Sciatic nerve (tissue), 2 donors: ENCODE measurements around the gene ZRANB1. TPM values are rescaled to one million over a fixed set of nuclear protein-coding genes. Genes with fewer than 3 reads are reported as not detected.
"Not testable (repeated sequence)": the region's sequence is repeated elsewhere in the genome, so short reads cannot be mapped to it uniquely, and the experiment has no call there.

ENCODE experiments used
- ATAC-seq: fragments of 200-7000 bp; cut with Tn5 transposase; one replicate; pipeline ENCODE4 v1.9.1; 2020; ENCODE audit warnings: mild to moderate bottlenecking, moderate library complexity
- DNase-seq: peaks from one replicate; pipeline ENCODE4 v3.0.0-alpha.2; 2020; ENCODE audit warnings: low spot score
- intact Hi-C: fragments of 100-400 bp; cut with DNase I; formaldehyde crosslinking; loops from one replicate; pipeline ENCODE4 v1.14.2; 2022
- total RNA-seq: library from RNA; stranded (reverse); fragmentation: NEBNext Ultra II Directional; extraction: Animal tissue kit (Norgen Biotek cat#: 25700); gene quantifications from one replicate; pipeline ENCODE4 v1.2.1, GENCODE V29; 2021
- donor health status: DM: no; HTN: no; CAD: no.
- donor health status: DM: no; HTN: no; CAD: no.

ZRANB1 gene
- total RNA-seq, result 27.6 TPM

DNA sequence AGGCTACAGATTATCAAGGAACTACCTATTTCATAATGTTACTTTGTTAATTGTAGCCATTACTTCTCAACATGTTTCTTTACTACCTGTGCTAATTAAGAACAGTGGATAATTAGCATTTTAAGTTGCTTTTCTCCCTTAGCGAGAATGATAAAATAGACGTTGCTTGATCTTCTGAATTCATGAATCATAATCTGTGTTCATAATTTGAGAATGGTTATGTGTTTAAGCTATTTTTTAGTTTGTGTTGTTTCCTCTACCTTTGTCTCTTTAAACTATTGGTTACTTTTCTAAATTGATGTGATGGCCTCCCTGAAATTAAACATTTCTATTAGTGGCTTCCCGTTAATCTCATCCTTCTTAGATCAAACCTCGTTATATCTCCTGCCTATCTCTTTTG is at the start of gene ZRANB1:
Gene ZRANB1 (plus strand): TSS at position 301 of the 400 bp plus-strand sequence. CDS start 371 bp downstream, outside the sequence.
- no peak for DNase-seq

DNA sequence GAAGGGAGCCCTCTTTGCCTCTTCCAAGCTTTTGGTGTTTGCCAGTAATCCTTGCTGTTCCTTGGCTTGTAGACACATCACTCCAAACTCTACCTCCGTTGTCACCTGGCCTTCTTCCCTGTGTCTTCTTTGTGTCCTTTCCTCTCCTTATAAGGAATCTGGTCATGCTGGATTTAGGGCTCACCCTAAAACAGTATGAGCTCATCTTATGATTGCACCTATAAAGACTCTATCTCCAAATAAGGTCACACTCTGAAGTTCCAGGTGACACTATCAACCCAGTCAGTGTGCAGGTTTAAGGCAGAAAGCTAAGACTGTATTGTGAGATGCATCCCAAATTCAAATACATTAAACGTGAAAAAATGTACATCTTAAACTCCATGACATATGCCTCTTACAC is 49.0 kb upstream of the ZRANB1 start:
- intact Hi-C loops, result no loop called here
- ATAC-seq, result no peak
- DNase-seq, result no peak

More for the DNA sequence above, at the start of gene ZRANB1:
- no peak for ATAC-seq
- intact Hi-C loops, result no loop called here

DNA sequence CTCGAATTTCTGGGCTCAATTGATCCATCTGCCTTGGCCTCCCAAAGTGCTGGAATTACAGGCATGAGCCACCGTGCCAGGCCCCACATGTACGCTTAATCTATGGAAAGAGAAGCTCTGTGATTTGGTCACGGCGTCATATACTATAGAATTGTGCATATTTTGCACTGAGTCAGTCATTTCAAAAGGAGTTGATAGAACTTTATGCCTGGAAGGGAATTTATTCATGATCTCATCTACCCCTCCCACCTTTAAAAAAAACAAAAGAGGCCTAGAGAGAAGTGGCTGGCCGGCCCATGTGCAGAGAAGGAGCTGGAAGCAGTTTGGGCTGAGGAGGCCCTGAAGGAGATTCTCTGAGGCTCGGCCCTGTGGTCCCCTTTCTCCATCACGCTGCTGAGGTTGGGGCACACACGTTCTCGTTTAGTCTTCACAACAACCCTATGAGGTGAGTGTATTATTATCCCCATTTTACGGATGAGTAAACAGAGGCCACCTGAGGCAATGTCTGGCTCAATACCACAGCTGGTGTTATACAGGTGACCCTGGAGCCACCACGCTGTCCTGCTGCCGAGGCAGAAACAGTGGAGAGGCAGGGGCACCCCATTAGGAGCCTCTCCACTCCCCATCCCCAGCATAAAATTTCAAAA is 47.2 kb upstream of the ZRANB1 start:
- DNase-seq (no peak), ATAC-seq (no peak)
- intact Hi-C loops, result no loop called here

DNA sequence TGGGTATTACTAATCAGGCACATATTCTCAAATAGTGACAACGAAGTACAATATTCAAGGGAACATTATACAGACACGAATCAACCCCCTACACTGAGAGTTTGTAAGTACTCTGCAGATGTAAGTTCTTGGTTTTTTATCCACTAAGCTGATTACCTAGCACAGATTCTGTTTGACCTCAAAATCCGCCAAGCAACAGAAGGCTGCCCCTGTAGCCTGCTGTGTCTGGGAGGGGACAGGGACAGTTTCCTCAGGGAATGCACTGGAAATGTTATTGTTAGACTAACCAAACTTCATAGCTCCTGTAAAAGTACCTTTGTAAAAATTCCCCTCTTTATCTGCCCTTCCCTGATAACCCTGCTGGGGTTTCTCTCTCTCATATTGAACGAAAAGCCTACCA is 45.2 kb upstream of the ZRANB1 start:
- DNase-seq (no peak), ATAC-seq (no peak)
- intact Hi-C loops, result no loop called here

DNA sequence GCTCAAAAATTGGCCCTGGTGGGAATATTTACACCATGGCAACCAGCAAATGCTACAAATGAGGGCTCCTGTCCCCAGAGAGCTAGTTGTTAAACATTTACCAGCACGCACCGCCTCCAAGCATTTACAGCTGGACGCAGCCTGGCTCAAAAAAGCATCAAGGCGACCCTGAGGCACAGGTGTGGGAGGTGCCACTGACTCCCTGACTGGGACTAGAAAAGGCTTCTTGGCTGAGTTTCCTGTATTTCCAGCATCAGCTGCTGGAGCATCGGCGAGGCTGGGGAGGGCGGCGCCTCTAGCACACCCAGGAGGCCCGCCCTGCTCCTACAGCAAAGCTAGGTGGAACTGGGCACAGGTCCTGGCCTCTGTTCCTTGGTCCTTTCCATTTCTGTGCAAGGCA is 43.5 kb upstream of the ZRANB1 start:
- DNase-seq, result no peak
- intact Hi-C loops, result no loop called here

DNA sequence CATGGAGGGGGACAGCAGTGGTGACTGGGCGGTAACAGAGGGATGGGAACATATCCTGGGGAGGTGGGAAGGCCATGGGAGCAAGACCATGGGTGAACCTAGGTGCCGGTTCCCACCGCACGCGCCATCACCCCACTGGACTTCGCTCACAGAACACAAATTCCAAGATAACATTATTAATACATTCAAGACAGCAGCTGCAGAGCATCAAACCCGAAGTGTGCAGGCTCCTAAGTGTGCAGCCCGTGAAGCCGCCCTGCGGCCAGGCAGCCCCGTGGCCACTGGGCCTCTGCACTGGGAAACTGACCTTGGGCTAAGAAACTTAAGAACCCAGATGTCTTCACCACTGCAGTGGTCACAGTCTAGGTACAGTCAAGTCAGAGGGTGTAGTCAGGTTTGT is 42.8 kb upstream of the ZRANB1 start:
- DNase-seq (no peak), ATAC-seq (no peak)
- intact Hi-C loops, result no loop called here

More for the DNA sequence above, 43.5 kb upstream of the ZRANB1 start:
- no peak for ATAC-seq

DNA sequence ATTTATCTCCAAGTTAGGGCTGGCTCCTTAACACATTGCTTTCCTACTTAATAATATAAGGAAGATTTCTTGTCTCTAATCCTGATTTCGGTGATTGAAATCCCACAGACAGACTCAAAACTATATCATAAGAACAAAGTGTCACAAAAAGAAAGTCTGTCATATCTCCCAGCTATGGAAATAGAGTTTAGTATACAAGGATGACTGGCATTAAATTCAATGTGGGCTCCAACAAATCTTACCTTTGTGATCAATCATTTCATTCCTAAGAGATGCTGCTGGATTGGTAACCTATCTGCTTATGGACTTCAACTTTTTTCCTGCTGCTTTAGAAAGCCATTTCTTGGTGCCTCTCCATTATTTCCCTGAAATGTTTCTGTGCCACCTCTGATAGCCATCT is 39.5 kb upstream of the ZRANB1 start:
- intact Hi-C loops, result no loop called here
- ATAC-seq, result no peak
- no peak for DNase-seq

DNA sequence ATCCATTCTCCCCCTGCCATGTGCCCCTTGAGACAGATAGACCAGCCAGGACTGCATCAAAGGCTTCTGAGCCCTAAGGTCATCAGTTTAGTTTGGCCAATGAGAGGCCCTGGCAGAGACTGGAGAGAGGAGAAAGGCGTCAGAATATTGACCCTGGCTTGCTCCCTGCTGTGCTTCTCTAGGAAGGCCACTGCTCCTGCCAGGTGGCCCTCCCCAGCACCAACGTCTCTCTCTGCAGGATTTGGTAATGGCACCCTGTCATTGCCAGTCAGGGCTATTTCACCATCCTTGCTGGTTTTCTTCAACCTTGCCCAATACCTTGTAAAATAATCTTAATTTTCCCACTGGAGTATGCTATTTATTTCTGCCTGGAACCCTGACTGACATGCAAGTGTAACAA is 38.8 kb upstream of the ZRANB1 start:
- DNase-seq, result no peak
- ATAC-seq, result no peak
- intact Hi-C loops, result no loop called here

DNA sequence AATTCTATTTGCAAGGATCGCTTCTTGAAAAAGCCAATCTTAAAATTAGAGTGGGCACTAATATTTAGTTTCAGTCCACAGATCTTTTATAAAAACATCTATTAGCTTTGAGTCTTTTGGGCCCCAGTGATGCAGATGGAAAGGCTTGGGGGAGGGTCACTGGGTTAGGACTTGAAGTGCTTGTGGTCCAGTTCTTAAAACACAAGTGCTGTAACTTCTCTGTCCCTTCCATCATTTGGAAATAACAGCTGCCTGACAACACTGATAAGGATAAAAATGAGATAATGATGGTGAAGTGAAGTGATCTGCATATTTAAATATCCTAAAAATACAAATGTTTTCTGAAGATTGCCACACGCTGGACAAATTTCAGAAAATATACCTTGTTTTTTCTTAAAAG is 37.1 kb upstream of the ZRANB1 start:
- no peak for DNase-seq
- no peak for ATAC-seq
- intact Hi-C loops, result no loop called here

DNA sequence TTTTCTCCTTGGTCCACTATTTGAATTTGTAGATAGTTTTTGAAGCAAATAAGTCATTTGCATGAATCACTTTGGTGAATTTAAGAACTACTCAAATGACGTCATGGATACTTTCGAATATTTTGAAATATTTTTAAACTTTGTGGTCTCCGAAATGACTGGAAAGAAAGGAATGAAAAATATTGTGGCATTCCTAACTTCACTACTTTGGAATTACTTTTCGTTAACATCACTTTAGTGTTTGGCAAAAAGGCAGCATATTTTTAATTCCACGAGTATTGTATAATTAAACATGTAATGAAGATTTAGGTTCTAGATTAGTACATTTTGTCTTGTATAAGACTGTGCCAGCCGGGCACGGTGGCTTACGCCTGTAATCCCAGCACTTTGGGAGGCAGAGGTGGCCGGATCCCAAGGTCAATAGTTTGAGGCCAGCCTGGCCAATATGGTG is 35.3 kb upstream of the ZRANB1 start:
- intact Hi-C loops, result no loop called here
- ATAC-seq (no peak), DNase-seq (no peak)

DNA sequence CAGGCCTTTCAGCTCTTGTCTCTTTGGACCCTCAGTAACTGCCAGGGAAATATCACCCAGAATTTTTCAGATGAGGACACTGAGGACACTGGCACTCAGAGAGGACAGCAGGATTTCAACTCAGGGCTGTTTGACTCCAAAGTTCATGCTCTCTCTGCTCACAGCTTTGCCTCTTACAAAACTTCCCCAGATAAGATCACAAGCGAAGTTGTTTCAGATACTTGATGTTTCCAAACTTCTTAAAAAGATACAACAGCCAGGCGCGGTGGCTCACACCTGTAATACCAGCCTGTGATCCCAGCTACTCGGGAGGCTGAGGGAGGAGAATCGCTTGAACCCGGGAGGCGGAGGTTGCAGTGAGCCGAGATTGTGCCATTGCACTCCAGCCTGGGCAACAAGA is 32.4 kb upstream of the ZRANB1 start:
- no peak for DNase-seq
- intact Hi-C loops, result no loop called here
- no peak for ATAC-seq

DNA sequence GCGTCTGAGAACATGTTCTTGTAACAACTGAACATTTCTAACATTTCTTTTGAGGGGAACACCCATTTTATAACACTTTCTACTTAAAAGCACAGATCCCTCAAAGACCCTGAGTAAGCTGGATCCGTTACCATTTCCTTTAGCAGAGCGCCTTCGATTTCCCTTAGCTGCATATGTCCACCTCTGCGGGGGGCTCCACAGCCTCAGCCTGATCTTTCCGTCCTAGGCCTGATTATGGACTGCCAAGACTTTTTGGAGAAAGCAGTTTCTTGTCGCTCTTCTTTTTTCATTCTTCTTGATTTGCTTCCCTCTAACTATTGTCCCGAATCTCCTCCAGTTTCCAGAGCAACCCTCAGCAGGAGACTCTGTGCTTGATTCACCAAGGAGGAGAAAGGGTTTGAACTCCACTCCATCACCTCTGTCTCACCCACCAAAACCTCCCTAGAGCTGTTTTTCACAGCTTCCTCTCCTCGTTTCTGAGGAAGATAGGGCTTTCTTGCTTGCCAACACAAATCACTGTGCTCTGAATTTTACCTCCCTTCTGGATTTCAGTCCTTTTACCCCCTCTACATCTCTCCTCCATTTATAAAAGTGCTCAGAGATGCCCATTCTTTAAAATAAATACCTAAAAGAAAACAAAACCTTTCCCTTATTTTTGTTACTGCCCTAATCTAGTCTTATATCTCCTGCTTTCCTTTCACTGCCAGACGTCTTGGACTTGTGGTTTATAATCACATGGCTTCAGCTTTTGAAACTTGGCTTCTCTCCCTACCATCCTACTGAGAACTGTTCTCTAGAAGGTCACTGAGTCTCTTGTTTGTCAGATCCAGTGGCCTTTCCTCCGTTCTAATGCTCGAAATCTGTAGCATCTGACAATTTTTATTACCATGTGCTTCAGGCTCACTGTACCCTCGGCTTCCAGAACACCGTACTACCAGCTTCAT is 30.5 kb upstream of the ZRANB1 start:
- peak; percentile 71 for ATAC-seq
- intact Hi-C loops, result no loop called here
- DNase-seq, result no peak

DNA sequence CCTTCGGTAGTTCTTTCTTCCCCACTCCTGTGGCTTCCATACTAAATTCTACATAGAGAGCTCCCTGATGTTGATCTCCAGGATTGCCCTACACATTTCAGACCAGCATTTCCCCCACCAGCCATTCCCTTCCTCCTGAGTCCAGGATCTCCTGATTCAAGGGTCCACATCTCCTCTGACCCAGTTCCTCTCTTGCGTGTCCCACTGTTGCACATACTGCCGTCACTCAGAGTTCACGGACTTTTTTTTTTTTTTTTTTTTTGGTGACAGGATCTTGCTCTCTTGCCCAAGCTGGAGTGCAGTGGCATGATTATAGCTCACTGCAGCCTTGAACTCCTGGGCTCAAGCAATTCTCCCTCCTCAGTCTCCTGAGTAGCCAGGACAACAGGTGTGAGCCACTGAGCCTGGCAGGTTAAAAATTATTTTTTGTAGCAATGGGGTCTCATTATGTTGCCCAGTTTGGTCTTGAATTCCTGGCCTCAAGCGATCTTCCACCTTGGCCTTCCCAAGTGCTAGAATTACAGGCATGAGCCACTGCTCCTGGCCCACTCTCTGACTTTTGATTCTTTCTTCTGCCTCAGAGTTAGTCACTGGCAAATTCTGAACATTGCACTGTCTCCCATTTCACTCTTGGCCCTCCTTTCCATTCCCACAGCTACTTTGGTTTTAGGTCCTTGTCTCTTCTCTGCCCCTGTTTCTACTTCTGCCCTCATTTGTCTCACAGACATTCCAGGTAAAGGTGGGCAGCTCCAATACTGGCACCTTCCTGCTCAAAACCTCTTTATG is 29.6 kb upstream of the ZRANB1 start:
- intact Hi-C loops, result no loop called here
- no peak for DNase-seq
- ATAC-seq, result no peak

DNA sequence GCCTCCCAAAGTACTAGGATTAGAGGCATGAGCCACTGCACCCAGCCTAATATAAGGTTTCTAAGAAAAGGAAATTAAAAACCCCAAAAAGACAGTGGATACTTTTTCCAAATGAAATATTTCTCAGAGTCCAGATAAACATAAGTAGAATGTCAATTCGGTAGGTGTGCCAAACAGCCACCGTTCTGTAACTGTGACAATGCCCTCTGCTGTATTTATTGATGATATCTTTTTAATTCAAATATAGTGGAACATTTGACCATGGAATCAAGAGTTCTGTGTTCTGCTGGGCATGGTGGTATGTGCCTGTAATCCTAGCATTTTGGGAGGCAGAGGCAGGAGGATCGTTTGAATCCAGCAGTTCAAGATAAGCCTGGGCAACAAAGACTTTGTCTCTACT is 28.8 kb upstream of the ZRANB1 start:
- intact Hi-C loops, result no loop called here
- no peak for DNase-seq
- ATAC-seq, result no peak

DNA sequence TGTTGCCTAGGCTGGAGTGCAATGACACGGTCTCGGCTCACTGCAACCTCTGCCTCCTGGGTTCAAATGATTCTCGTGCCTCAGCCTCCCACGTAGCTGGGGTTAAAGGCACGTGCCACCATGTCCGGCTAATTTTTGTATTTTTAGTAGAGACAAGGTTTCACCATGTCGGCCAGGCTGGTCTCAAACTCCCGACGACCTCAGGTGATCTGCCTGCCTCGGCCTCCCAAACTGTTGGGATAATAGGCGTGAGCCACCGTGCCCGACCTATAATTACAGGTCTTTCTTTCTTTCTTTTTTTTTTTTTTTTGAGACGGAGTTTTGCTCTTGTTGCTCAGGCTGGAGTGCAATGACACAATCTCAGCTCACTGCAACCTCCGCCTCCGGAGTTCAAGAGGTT is 27.5 kb upstream of the ZRANB1 start:
- DNase-seq, intact Hi-C loops, ATAC-seq: not testable (repeated sequence)

DNA sequence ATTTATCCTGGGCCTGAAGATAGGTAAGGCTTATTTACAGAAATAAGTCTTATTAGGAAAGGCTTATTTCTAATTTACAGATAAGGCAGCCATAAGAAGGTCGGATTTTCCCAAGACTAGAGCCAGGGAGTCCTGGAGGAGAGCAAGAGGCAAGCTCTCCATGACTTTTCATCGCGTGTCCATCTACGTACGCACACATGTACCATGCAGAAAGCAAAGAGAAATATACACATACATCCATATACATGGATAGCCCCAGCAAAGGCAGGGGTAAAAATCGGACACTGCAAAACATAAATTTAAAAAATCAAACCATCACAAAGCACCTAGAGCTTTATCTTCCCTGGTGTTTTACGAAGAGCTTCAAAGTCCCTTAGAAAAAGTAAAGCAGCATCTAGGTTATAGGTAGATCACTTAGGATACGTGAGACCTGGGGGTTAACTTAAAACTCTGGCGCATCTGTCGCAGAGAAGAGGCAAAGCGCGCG is 25.8 kb upstream of the ZRANB1 start:
- intact Hi-C loops, result no loop called here
- ATAC-seq (no peak), DNase-seq (no peak)

DNA sequence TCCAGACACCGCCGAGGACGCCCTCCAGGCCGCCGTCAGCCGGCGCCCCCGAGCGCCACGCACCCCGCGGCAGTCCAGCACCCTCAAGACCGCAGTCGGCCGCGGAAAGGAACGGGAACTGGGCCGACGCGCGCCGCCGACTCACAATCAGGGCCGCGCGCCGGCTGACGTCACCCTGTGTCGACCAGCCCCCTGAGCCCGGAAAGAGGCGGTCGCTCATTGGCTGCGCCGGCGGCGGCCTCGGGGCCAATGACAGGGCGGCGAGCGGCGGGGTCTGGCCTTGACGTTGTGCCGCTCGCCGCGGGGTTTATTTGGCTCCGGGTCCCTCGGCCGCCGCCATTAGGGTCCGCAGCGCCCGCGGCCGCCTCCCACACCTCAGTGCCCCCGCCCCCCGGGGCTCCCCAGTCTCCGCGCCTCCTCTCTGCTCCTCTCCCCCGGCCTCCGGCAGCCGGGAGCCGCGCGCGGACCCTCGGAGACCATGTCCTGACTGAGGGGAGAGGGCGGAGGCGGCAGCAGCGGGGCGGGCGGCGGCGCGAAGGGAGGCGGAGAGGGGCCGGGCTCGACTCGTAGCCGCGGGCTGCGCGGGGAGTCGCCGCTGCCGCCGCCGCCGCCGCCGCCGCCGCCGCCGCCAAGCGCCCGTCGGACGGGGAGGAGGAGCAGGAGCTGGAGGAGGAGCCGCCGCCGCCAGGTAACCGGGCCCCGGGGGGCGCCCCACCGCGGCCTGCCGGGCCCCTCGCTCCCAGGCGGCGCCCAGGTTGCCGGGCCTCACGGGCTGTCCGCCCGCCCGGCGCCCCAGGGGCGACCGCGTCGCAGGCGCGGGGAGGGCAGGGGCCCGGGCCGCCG is 25.1 kb upstream of the ZRANB1 start:
- peak; percentile 99 for DNase-seq
- ATAC-seq, result peak; percentile 99
- intact Hi-C loops, result no loop called here

DNA sequence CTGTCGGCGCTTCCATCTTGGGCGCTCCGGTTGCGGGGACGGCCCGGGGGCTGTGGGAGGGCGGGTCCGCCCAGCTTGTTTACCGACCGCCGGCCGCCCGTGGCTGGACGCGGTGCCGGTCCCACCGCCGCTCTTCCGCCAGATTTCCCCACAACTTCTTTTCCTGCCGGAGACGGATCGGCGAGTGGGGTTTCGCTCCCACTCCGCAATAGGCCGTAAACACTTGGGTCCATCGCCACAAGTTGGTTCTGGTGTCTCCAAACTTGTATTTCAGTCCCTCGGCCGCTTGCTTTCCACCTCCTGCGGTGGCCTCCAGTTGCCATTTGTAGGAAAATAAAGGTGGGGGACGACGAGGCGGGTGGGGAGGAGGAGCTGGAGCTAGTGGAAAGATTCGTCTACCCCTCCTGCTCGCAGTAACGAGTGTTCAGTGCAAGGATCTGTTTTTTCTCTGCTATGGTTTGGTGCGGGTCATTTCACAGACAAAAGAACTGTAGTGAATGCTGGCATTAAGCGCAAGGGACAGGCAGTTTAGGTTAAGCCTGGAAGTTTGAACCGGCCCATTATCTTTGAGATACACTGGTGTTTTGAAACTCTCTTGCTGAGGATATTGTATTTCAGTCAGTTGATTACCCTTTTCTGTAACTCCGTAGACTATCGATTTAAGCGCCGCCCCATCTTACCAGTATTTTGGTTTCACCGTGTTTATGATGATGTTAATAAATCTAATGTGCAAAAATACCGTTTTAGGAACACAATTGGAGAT is 24.3 kb upstream of the ZRANB1 start:
- DNase-seq (no peak), ATAC-seq (peak; percentile 47)
- intact Hi-C loops, result no loop called here
